HCT116 (cell line): ENCODE data around the gene CIT. TPM values are rescaled to one million over a fixed set of nuclear protein-coding genes. Genes with fewer than 3 reads are reported as not detected.

ENCODE experiments used
- ATAC-seq: fragments of 200-7000 bp; cut with Tn5 transposase; 2 replicates; pipeline ENCODE4 v1.9.1; 2020; ENCODE audit warnings: mild to moderate bottlenecking, moderate library complexity
- BruUV-seq: library from RNA; stranded (reverse); fragments of 400-500 nt; replicated peaks from 2 replicates; lab custom pipeline; 2021; lab: Mats Ljungman, UMichigan
- CTCF ChIA-PET: fragments of 300-600 bp; sonication (Branson Sonifier 250); formaldehyde crosslinking; loops from one replicate; lab custom pipeline; 2021; ENCODE audit warnings: antibody characterized with exemption; lab: Charles Lee
- POLR2A ChIA-PET: fragments of 300-600, 350-600 bp; sonication (Branson Sonifier 250); formaldehyde crosslinking; loops from one replicate; lab custom pipeline; 2021; ENCODE audit warnings: antibody characterized with exemption; lab: Charles Lee
- RAD21 ChIA-PET, 2 experiments: fragments of 300-600 bp; sonication (Branson Sonifier 250); formaldehyde crosslinking; loops; one replicate each; lab custom pipeline; 2023; ENCODE audit warnings: low total read pairs in 2 of 2; ENCODE audit not compliant: uncharacterized antibody in 2 of 2, unreplicated experiment in 2 of 2, low non-redundant PET in 1 of 2; lab: Charles Lee
- DNase-seq: peaks from one replicate; pipeline ENCODE4 v3.0.0-alpha.2; 2010; ENCODE audit warnings: low read depth, low spot score
- H2AFZ ChIP-seq: fragments of 200-600 bp; shearing (Covaris generic), sonication (generic); 2 replicates; pipeline ENCODE4 v1.6.1; 2017; ENCODE audit warnings: low read depth, mixed run types, mixed read lengths, antibody characterized with exemption, low read length; ENCODE audit not compliant: poor library complexity, severe bottlenecking
- H3K27ac ChIP-seq: 2 replicates; pipeline ENCODE4 v1.5.1; 2012; ENCODE audit warnings: low read depth, low read length
- H3K27me3 ChIP-seq: fragments of 200-600 bp; sonication (generic); 2 replicates; pipeline ENCODE4 v1.6.1; 2016; ENCODE audit warnings: mixed run types, low read length, mixed read lengths; ENCODE audit not compliant: insufficient read depth
- H3K36me3 ChIP-seq, 2 experiments: fragments of 200-500 bp in 1 of 2; fragments of 200-600 bp in 1 of 2; sonication (Bioruptor generic) in 1 of 2; sonication (generic) in 1 of 2; 2 replicates each; pipeline versions ENCODE4 v1.5.1 to v1.6.1; 2014 to 2016; ENCODE audit warnings: low read length in 2 of 2, inconsistent platforms in 1 of 2, mixed read lengths in 1 of 2, mixed run types in 1 of 2; ENCODE audit not compliant: insufficient read depth in 2 of 2, control insufficient read depth in 1 of 2
- H3K4me1 ChIP-seq, 2 experiments: fragments of 200-600 bp in 1 of 2; sonication (generic) in 1 of 2; 2 replicates each; pipeline versions ENCODE4 v1.5.1 to v1.6.1; 2012 to 2017; ENCODE audit warnings: low read length in 2 of 2, inconsistent platforms in 1 of 2, mild to moderate bottlenecking in 1 of 2, mixed read lengths in 1 of 2, mixed run types in 1 of 2, moderate library complexity in 1 of 2; ENCODE audit not compliant: insufficient read depth in 2 of 2, control insufficient read depth in 1 of 2
- H3K4me2 ChIP-seq: fragments of 200-600 bp; sonication (generic); 2 replicates; pipeline ENCODE4 v1.6.1; 2017; ENCODE audit warnings: mixed run types, low read length, mixed read lengths
- H3K4me3 ChIP-seq, 2 experiments: fragments of 200-600 bp in 1 of 2; sonication (generic) in 1 of 2; replicated peaks in 1 of 2; 2 replicates each; pipeline ENCODE4 v1.5.1; 2011 to 2016; ENCODE audit warnings: low read length in 2 of 2, control low read depth in 1 of 2, low read depth in 1 of 2, mild to moderate bottlenecking in 1 of 2, mixed read lengths in 1 of 2, mixed run types in 1 of 2
- H3K79me2 ChIP-seq: fragments of 200-600 bp; sonication (generic); 2 replicates; pipeline ENCODE4 v1.6.1; 2017; ENCODE audit warnings: mild to moderate bottlenecking, mixed run types, low read length, moderate library complexity, mixed read lengths; ENCODE audit not compliant: insufficient read depth
- H3K9ac ChIP-seq: fragments of 200-600 bp; sonication (generic); 2 replicates; pipeline ENCODE4 v1.6.1; 2016; ENCODE audit warnings: low read length, mixed read lengths
- H3K9me2 ChIP-seq: fragments of 200-600 bp; sonication (generic), shearing (Covaris generic); 2 replicates; pipeline ENCODE4 v1.6.1; 2017; ENCODE audit warnings: mixed run types, mild to moderate bottlenecking, moderate library complexity; ENCODE audit not compliant: insufficient read depth
- H3K9me3 ChIP-seq, 2 experiments: fragments of 200-500 bp in 1 of 2; fragments of 200-600 bp in 1 of 2; sonication (Bioruptor generic) in 1 of 2; sonication (generic) in 1 of 2; 2 replicates each; pipeline ENCODE4 v1.6.1; 2014 to 2017; ENCODE audit warnings: low read length in 2 of 2, mixed read lengths in 2 of 2, inconsistent platforms in 1 of 2, low read depth in 1 of 2, mild to moderate bottlenecking in 1 of 2, mixed run types in 1 of 2, moderate library complexity in 1 of 2; ENCODE audit not compliant: control insufficient read depth in 1 of 2, insufficient read depth in 1 of 2
- H4K20me1 ChIP-seq: fragments of 200-600 bp; sonication (generic), shearing (Covaris generic); 2 replicates; pipeline ENCODE4 v1.6.1; 2017; ENCODE audit warnings: mixed run types, mild to moderate bottlenecking, moderate library complexity; ENCODE audit not compliant: insufficient read depth
- CEBPB ChIP-seq: IDR thresholded peaks from 2 replicates; pipeline ENCODE4 v1.6.1; 2012; ENCODE audit warnings: low read depth
- CTCF ChIP-seq, 3 experiments: fragments of 200-600 bp in 1 of 3; sonication (generic) in 1 of 3; IDR thresholded peaks in 2 of 3; conservative IDR thresholded peaks in 1 of 3; 2 replicates each; pipeline ENCODE4 v1.5.1; 2012 to 2017; ENCODE audit warnings: low read depth in 2 of 3, low read length in 2 of 3, antibody characterized with exemption in 1 of 3, borderline replicate concordance in 1 of 3, control low read depth in 1 of 3, mild to moderate bottlenecking in 1 of 3, mixed read lengths in 1 of 3, mixed run types in 1 of 3, moderate library complexity in 1 of 3; ENCODE audit not compliant: insufficient read depth in 1 of 3
- EGR1 ChIP-seq: IDR thresholded peaks from 2 replicates; pipeline ENCODE4 v1.6.1; 2012; ENCODE audit warnings: low read depth
- EZH2 ChIP-seq: fragments of 200-600 bp; sonication (generic); IDR thresholded peaks from 2 replicates; pipeline ENCODE4 v1.6.1; 2017; ENCODE audit warnings: antibody characterized with exemption, mixed run types
- EZH2phosphoT487 ChIP-seq: fragments of 200-600 bp; IDR thresholded peaks from 2 replicates; pipeline ENCODE4 v1.6.1; 2018; ENCODE audit warnings: antibody characterized with exemption, borderline replicate concordance
- FOSL1 ChIP-seq: IDR thresholded peaks from 2 replicates; pipeline ENCODE4 v1.6.1; 2012; ENCODE audit warnings: low read depth
- JUND ChIP-seq: IDR thresholded peaks from 2 replicates; pipeline ENCODE4 v1.6.1; 2012
- POLR2A ChIP-seq: IDR thresholded peaks from 2 replicates; pipeline ENCODE4 v1.7.0; 2011; ENCODE audit warnings: borderline replicate concordance; ENCODE audit not compliant: insufficient read depth, insufficient read length; ENCODE audit errors: extremely low read depth
- RAD21 ChIP-seq: IDR thresholded peaks from 2 replicates; pipeline ENCODE4 v1.6.1; 2012; ENCODE audit warnings: low read depth, mild to moderate bottlenecking
- REST ChIP-seq: IDR thresholded peaks from 2 replicates; pipeline ENCODE4 v1.6.1; 2012; ENCODE audit warnings: low read depth
- SP1 ChIP-seq: IDR thresholded peaks from 2 replicates; pipeline ENCODE4 v1.6.1; 2012; ENCODE audit warnings: low read depth
- TCF7L2 ChIP-seq: IDR thresholded peaks from 2 replicates; pipeline ENCODE4 v1.7.0; 2011; ENCODE audit warnings: borderline replicate concordance, inconsistent platforms; ENCODE audit not compliant: insufficient read depth, insufficient read length; ENCODE audit errors: extremely low read depth
- YY1 ChIP-seq: IDR thresholded peaks from 2 replicates; pipeline ENCODE4 v1.6.1; 2011; ENCODE audit warnings: low read length, low read depth, moderate library complexity, mild to moderate bottlenecking; ENCODE audit not compliant: insufficient replicate concordance; ENCODE audit errors: extremely low read depth
- ZFX ChIP-seq: fragments of 450-650 bp; IDR thresholded peaks from 2 replicates; pipeline ENCODE4 v1.6.1; 2017
- intact Hi-C: fragments of 100-400 bp; cut with micrococcal nuclease; formaldehyde crosslinking; loops from 2 replicates; pipeline ENCODE4 v1.10.0; 2022
- total RNA-seq: library from RNA; stranded (reverse); gene quantifications from one replicate; pipeline ENCODE4 v1.2.1, GENCODE V29; 2021; ENCODE audit not compliant: unreplicated experiment
- TF ChIP-seq, protein P1 (sequence below): IDR thresholded peaks from 2 replicates; pipeline ENCODE4 v1.6.1; 2012

CIT gene
- total RNA-seq, 1 experiment from 2014 or later, result 54.2 TPM

DNA sequence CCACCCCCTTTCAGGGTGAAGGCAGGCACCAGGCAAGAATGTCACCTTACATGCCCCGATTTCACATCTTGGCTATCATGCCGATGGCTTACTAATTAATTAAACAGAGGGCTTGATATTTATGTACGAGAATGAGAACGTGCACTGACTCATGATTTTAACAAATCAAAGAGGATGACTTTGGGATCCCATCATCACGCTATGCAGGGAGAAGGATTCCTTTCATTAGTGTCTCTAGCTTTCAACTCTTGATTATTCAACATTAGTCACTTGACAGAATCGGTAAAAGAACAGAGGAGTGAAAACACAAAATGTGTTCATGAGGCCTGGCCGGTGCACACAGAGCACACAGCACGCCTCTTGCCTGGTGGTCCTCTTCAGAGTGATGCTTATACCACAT is 128.6 kb downstream of the CIT start:
- ATAC-seq, result no peak
- ChIA-PET POLR2A (no interaction called here), RAD21 (no interaction called here), CTCF (no interaction called here)
- Histone ChIP-seq H3K27ac (no peak overlapping the region), H3K9ac (no peak overlapping the region), H3K79me2 (no peaks in the 10 kb centered on the region), H3K9me3 (peaks cover 5 to 11% of the 10 kb centered on the region in 2 experiments; a peak in 2 of 4 replicates), H4K20me1 (no peaks in the 10 kb centered on the region), H2AFZ (no peak overlapping the region), H3K27me3 (no peaks in the 10 kb centered on the region), H3K9me2 (no peaks in the 10 kb centered on the region), H3K4me2 (no peak overlapping the region), H3K36me3 (peaks cover 11 to 60% of the 10 kb centered on the region in 2 experiments; a peak in 3 of 4 replicates), H3K4me3 (no peak overlapping the region), H3K4me1 (no peaks in the 10 kb centered on the region)
- no TSS peak for BruUV-seq
- no peak for DNase-seq
- no peak for TF ChIP-seq JUND
- TF ChIP-seq POLR2A, result no peak
- TF ChIP-seq SP1, result no peak
- TF ChIP-seq, protein P1, sequence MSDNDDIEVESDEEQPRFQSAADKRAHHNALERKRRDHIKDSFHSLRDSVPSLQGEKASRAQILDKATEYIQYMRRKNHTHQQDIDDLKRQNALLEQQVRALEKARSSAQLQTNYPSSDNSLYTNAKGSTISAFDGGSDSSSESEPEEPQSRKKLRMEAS, result no peak
- no peak for TF ChIP-seq FOSL1
- no peak for TF ChIP-seq CTCF (IDR thresholded peaks at IDR 0.05 in 2 of 3, conservative IDR thresholded peaks at IDR 0.05 in 1 of 3; ENCODE audit: borderline replicate concordance in 1 of 3, insufficient read depth in 1 of 3, low read depth in 2 of 3, low read length in 2 of 3)
- TF ChIP-seq REST, result no peak
- no peak for TF ChIP-seq CEBPB
- no peak for TF ChIP-seq EGR1
- no peak for TF ChIP-seq EZH2phosphoT487
- no peak for TF ChIP-seq TCF7L2
- TF ChIP-seq YY1, result no peak
- TF ChIP-seq RAD21, result no peak
- no peak for TF ChIP-seq ZFX
- TF ChIP-seq EZH2, result no peak
- intact Hi-C loops, result no loop called here
